ENCODE measurements around the gene ZNF414.

DNA sequence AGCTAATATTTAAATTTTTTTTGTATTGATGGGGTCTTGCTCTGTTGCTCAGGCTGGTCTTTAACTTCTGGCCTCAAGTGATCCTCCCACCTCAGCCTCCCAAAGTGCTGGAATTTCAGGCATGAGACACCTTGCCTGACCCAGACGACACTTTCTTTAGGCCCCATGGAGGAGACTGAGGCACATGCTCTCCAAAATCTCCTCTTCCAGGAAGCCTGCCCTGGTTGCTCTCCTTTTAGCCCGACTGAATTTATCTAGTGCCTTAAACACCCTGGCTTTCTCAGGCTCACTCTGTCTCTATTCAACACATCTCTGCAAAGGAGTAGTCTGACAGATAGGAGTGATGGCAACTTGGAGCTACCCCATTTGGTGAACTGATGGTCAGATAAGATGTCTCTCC lies 44.4 kb upstream of the ZNF414 start:
- no peak for TF ChIP-seq POLR2A (IDR thresholded peaks at IDR 0.05)
- TF ChIP-seq, protein P1, sequence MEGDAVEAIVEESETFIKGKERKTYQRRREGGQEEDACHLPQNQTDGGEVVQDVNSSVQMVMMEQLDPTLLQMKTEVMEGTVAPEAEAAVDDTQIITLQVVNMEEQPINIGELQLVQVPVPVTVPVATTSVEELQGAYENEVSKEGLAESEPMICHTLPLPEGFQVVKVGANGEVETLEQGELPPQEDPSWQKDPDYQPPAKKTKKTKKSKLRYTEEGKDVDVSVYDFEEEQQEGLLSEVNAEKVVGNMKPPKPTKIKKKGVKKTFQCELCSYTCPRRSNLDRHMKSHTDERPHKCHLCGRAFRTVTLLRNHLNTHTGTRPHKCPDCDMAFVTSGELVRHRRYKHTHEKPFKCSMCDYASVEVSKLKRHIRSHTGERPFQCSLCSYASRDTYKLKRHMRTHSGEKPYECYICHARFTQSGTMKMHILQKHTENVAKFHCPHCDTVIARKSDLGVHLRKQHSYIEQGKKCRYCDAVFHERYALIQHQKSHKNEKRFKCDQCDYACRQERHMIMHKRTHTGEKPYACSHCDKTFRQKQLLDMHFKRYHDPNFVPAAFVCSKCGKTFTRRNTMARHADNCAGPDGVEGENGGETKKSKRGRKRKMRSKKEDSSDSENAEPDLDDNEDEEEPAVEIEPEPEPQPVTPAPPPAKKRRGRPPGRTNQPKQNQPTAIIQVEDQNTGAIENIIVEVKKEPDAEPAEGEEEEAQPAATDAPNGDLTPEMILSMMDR (IDR thresholded peaks at IDR 0.05) = no peak
